ENCODE measurements around the gene CD63.
A peak's percentile ranks its signal among the peaks of the same experiment; 100 is the strongest.

Gene CD63

DNA sequence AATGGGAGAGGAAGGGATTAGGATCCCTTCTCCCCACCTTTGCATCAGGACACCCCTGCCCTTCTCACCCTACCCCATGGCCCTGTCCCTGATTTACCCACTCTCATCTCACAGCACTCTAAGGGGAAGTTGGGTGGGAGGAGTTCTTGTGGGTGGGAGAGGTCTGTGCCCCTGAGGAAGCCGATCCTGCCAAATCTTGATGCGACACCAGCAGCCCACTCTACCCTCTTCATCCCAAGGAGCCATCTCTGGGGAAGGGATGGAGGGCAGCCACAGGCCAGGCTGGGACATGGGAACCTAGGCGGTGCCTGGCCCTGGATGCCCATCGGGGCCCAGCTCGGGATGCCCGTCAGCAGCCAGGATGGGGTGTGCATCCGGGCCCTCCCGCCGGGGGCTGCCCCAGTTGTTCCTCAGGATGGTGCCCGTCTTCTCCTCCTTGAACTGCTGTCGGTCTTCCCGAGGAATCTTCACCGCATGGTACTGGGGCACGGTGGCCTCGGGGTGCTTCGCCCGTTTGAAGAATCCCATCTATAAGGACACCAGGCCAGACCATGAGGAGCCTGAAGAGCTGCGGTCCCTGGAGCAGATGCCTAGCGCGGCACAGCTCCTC lies 43.9 kb downstream of the CD63 start:
- DNase-seq, result no peak

DNA sequence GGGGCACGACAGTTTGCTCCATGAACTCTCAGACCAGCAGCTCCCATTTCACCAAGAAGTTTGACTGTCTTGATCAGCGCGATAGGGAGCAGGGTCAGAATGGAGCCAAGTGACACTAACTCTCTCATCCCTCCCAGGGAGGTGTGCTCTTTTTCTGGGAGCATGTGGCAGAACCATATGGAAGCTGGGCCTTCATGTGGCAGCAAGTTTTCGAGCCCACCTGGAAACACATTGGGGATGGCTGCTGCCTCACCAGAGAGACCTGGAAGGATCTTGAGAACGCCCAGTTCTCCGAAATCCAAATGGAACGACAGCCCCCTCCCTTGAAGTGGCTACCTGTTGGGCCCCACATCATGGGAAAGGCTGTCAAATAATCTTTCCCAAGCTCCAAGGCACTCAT lies 45.1 kb downstream of the CD63 start:
- DNase-seq, result no peak

DNA sequence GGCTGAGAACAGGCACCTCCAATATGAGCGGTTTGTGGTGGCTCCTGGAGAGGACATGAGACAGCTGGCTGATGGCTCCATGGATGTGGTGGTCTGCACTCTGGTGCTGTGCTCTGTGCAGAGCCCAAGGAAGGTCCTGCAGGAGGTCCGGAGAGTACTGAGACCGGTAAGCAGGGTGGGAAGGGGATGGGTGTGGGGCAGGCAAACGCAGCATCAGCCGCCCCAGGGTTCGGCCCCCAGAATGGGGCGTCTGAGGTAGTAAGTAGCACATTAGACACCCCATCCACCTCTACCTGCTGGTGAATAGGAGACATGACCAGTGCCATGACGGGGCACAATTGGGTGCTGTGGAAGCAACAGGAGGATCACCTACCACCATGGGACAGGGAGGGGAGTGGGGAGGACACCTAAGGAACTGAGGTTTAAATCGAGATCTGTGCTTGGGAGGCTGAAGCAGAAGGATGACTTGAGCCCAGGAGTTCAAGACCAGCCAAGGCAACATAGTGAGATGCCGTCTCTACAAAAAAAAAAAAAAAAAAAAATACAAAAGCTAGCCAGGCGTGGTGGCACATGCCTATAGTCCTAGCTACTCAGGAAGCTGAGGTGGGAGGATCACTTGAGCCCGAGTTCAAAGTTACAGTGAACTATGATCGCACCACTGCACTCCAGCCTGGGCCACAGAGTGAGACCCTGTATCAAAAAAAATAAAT lies 46.6 kb downstream of the CD63 start:
- DNase-seq, result no peak

DNA sequence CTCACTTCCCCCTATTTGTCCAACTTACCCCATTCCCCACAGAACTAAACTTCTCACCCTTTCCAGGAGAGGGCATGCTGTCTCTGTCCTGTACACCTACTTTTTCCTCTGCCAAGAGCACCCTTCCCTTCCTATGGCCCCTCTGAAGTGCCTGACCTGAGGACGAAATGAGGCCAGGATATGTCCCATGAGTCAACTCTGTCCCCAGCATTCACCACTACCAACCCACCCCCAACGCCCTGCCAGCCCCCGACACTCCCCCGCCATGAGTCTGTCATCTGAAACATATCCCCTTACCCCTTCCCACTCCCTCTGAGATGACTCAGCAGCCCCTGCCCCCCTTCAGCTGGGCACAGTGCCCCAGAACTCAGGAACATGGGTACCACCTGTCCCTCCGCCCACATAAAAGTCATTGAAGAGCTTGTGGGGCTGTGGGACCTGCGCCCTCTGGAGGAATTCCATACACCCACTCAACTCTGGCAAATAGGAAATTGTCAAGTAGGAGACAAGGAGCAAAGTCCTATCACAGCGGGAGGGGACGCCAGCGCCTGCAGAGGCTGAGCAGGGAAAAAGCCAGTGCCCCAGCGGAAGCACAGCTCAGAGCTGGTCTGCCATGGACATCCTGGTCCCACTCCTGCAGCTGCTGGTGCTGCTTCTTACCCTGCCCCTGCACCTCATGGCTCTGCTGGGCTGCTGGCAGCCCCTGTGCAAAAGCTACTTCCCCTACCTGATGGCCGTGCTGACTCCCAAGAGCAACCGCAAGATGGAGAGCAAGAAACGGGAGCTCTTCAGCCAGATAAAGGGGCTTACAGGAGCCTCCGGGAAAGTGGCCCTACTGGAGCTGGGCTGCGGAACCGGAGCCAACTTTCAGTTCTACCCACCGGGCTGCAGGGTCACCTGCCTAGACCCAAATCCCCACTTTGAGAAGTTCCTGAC lies 47.4 kb downstream of the CD63 start:
- peak in 1 of 2 experiments; percentile 7 for DNase-seq

DNA sequence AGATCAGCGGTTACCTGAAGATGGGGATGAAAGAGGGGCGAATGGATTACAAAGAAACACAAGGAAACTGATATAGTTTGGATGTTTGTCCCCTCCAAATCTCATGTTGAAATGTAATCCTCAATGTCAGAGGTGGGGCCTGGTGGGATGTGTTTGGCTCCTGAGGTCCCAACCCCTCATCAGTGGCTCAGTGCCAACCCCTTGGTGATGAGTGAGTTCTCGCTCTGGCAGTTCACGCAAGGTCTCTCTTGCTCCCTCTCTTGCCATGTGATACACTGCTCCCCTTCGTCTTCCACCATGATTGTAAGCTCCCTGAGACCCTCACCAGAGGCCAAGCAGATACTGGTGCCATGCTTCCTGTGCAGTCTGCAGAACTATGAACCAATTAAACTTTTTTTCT lies 49.1 kb downstream of the CD63 start:
- DNase-seq, result no peak

DNA sequence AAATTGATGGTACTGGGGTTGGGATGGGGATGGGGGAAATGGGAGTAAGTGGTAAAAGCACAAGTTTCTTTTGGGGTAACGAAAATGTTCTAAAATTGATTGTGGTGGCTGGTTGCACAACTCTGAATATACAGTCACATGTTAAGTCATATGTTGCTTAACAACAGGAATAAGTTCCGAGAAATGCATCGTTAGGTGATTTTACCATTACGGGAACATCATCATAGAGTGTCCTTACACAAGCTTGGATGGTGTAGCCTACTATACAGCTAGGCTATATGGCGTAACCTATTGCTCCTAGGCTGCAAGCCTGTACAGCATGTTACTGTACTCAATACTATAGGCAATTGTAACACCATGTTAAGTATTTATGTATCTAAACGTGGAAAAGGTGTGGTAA lies 52.1 kb downstream of the CD63 start:
- DNase-seq, result no peak

DNA sequence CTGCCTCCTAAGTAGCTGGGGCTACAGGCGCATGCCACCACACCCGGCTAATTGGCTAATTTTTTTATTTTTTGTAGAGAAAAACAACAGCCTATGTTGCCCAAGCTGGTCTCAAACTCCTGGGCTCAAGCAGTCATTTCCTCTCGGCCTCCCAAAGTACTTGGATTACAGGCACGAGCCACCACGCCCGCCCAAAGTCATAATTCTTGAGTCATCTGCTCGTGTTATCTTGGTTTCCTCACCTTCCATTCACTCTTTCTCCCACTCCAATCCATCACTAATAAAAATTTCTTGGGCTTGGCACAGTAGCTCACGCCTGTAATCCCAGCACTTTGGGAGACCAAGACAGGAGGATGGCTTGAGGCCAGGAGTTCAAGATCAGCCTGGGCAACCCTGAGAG lies 53.1 kb downstream of the CD63 start:
- DNase-seq, result no peak
